Uterus (tissue), 2 donors: ENCODE results near the gene APOBEC3A.

Experiments used
- POLR2A ChIP-seq, 2 donors: fragments of 450-650 bp; IDR thresholded peaks; one replicate each; pipeline ENCODE4 v1.6.1; 2016; ENCODE audit warnings: antibody characterized with exemption in 2 of 2, mild to moderate bottlenecking in 1 of 2, moderate library complexity in 1 of 2
- TF ChIP-seq, protein P1 (sequence below), 4 experiments: fragments of 200-600 bp in 2 of 4; fragments of 450-650 bp in 2 of 4; sonication (generic) in 2 of 4; IDR thresholded peaks; one replicate each; pipeline ENCODE4 v1.5.1; 2016 to 2019; ENCODE audit warnings: antibody characterized with exemption in 4 of 4, mild to moderate bottlenecking in 2 of 4, moderate library complexity in 1 of 4

DNA sequence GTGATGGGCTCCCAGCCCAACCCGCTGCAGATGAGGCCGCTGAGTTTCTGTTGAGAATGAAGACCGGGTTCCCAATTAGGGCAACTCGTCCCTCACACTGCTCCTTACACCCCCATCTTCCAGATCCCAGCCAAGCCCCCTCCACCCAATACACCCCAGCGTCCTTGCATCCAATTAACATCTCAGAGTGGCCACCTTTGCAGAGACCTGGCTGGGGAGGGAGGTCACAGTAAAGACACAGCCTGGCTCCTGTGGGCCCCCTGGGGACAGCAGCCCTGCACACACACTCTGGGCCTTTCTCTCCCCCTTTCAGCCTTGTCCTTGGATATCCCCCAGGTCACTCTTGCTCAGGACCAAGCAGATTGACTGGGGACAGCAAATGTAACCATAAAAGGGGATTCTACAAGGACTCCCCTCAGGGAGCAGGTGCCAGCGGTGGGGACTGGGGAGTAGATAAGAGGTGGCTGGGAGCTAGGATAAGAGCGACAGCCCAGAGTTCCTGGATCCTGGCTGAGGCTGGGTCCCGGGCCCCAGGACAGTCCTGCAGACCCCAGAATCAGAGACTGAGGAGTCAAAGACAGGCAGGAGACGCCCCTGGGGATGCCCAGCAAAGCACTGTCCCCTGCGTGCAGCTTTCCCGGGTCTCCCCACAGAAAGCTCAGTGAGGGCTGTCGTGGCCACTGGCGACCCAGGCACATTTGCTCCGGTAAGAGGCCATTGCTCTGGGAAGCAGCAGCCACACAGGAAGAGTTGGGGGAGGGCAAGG lies 8.4 kb downstream of the APOBEC3A start:
- TF ChIP-seq POLR2A (IDR thresholded peaks at IDR 0.05): no peak
- TF ChIP-seq, protein P1, sequence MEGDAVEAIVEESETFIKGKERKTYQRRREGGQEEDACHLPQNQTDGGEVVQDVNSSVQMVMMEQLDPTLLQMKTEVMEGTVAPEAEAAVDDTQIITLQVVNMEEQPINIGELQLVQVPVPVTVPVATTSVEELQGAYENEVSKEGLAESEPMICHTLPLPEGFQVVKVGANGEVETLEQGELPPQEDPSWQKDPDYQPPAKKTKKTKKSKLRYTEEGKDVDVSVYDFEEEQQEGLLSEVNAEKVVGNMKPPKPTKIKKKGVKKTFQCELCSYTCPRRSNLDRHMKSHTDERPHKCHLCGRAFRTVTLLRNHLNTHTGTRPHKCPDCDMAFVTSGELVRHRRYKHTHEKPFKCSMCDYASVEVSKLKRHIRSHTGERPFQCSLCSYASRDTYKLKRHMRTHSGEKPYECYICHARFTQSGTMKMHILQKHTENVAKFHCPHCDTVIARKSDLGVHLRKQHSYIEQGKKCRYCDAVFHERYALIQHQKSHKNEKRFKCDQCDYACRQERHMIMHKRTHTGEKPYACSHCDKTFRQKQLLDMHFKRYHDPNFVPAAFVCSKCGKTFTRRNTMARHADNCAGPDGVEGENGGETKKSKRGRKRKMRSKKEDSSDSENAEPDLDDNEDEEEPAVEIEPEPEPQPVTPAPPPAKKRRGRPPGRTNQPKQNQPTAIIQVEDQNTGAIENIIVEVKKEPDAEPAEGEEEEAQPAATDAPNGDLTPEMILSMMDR (IDR thresholded peaks at IDR 0.05): no peak
